ENCODE measurements around the gene CDC42BPA. TPM values are rescaled to one million over a fixed set of nuclear protein-coding genes. Genes with fewer than 3 reads are reported as not detected.
A peak's percentile ranks its signal among the peaks of the same experiment; 100 is the strongest.

The CDC42BPA gene
- total and polyA plus RNA-seq, 2 of the 13 experiments (the other 11 are each of a cell fraction or from before 2014, with no cell fraction given): 6.5 to 16.0 TPM

GRCh38 chr1:226974544-226975258 lies 343.6 kb downstream of the CDC42BPA start (continued):
- TF ChIP-seq, protein P1, sequence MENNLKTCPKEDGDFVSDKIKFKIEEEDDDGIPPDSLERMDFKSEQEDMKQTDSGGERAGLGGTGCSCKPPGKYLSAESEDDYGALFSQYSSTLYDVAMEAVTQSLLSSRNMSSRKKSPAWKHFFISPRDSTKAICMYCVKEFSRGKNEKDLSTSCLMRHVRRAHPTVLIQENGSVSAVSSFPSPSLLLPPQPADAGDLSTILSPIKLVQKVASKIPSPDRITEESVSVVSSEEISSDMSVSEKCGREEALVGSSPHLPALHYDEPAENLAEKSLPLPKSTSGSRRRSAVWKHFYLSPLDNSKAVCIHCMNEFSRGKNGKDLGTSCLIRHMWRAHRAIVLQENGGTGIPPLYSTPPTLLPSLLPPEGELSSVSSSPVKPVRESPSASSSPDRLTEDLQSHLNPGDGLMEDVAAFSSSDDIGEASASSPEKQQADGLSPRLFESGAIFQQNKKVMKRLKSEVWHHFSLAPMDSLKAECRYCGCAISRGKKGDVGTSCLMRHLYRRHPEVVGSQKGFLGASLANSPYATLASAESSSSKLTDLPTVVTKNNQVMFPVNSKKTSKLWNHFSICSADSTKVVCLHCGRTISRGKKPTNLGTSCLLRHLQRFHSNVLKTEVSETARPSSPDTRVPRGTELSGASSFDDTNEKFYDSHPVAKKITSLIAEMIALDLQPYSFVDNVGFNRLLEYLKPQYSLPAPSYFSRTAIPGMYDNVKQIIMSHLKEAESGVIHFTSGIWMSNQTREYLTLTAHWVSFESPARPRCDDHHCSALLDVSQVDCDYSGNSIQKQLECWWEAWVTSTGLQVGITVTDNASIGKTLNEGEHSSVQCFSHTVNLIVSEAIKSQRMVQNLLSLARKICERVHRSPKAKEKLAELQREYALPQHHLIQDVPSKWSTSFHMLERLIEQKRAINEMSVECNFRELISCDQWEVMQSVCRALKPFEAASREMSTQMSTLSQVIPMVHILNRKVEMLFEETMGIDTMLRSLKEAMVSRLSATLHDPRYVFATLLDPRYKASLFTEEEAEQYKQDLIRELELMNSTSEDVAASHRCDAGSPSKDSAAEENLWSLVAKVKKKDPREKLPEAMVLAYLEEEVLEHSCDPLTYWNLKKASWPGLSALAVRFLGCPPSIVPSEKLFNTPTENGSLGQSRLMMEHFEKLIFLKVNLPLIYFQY (CRISPR knock-in tag; IDR thresholded peaks at IDR 0.05; ENCODE audit: borderline replicate concordance): no peak
- TF ChIP-seq GATA4 (IDR thresholded peaks at IDR 0.05; ENCODE audit: borderline replicate concordance, low read depth): no peak
- no peak for TF ChIP-seq ZNF780A (CRISPR knock-in tag; IDR thresholded peaks at IDR 0.05)
- peak; percentile 48 for TF ChIP-seq NR2F6 (IDR thresholded peaks at IDR 0.05)
- TF ChIP-seq NR2F6 (CRISPR knock-in tag; IDR thresholded peaks at IDR 0.05): peak; percentile 41; the same call in 1 of the 2 replicates
- TF ChIP-seq ZNF296 (CRISPR knock-in tag; conservative IDR thresholded peaks at IDR 0.05): 0 out of 2 replicates have a peak, but pooled peaks have one; percentile 42
- TF ChIP-seq, protein P2, sequence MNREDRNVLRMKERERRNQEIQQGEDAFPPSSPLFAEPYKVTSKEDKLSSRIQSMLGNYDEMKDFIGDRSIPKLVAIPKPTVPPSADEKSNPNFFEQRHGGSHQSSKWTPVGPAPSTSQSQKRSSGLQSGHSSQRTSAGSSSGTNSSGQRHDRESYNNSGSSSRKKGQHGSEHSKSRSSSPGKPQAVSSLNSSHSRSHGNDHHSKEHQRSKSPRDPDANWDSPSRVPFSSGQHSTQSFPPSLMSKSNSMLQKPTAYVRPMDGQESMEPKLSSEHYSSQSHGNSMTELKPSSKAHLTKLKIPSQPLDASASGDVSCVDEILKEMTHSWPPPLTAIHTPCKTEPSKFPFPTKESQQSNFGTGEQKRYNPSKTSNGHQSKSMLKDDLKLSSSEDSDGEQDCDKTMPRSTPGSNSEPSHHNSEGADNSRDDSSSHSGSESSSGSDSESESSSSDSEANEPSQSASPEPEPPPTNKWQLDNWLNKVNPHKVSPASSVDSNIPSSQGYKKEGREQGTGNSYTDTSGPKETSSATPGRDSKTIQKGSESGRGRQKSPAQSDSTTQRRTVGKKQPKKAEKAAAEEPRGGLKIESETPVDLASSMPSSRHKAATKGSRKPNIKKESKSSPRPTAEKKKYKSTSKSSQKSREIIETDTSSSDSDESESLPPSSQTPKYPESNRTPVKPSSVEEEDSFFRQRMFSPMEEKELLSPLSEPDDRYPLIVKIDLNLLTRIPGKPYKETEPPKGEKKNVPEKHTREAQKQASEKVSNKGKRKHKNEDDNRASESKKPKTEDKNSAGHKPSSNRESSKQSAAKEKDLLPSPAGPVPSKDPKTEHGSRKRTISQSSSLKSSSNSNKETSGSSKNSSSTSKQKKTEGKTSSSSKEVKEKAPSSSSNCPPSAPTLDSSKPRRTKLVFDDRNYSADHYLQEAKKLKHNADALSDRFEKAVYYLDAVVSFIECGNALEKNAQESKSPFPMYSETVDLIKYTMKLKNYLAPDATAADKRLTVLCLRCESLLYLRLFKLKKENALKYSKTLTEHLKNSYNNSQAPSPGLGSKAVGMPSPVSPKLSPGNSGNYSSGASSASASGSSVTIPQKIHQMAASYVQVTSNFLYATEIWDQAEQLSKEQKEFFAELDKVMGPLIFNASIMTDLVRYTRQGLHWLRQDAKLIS (CRISPR knock-in tag; IDR thresholded peaks at IDR 0.05): no peak
- TF ChIP-seq, protein P3, sequence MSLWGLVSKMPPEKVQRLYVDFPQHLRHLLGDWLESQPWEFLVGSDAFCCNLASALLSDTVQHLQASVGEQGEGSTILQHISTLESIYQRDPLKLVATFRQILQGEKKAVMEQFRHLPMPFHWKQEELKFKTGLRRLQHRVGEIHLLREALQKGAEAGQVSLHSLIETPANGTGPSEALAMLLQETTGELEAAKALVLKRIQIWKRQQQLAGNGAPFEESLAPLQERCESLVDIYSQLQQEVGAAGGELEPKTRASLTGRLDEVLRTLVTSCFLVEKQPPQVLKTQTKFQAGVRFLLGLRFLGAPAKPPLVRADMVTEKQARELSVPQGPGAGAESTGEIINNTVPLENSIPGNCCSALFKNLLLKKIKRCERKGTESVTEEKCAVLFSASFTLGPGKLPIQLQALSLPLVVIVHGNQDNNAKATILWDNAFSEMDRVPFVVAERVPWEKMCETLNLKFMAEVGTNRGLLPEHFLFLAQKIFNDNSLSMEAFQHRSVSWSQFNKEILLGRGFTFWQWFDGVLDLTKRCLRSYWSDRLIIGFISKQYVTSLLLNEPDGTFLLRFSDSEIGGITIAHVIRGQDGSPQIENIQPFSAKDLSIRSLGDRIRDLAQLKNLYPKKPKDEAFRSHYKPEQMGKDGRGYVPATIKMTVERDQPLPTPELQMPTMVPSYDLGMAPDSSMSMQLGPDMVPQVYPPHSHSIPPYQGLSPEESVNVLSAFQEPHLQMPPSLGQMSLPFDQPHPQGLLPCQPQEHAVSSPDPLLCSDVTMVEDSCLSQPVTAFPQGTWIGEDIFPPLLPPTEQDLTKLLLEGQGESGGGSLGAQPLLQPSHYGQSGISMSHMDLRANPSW (CRISPR knock-in tag; IDR thresholded peaks at IDR 0.05; ENCODE audit: borderline replicate concordance): no peak; the same call in 1 of the 2 replicates
- TF ChIP-seq ELF4 (CRISPR knock-in tag; IDR thresholded peaks at IDR 0.05; ENCODE audit: borderline replicate concordance): no peak
- TF ChIP-seq, protein P4, sequence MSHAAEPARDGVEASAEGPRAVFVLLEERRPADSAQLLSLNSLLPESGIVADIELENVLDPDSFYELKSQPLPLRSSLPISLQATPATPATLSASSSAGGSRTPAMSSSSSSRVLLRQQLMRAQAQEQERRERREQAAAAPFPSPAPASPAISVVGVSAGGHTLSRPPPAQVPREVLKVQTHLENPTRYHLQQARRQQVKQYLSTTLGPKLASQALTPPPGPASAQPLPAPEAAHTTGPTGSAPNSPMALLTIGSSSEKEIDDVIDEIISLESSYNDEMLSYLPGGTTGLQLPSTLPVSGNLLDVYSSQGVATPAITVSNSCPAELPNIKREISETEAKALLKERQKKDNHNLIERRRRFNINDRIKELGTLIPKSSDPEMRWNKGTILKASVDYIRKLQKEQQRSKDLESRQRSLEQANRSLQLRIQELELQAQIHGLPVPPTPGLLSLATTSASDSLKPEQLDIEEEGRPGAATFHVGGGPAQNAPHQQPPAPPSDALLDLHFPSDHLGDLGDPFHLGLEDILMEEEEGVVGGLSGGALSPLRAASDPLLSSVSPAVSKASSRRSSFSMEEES (CRISPR knock-in tag; IDR thresholded peaks at IDR 0.05): no peak
- no peak for TF ChIP-seq GLMP (CRISPR knock-in tag; IDR thresholded peaks at IDR 0.05; ENCODE audit: borderline replicate concordance)
- no peak for TF ChIP-seq ZNF7 (CRISPR knock-in tag; IDR thresholded peaks at IDR 0.05)
- peak; percentile 42; the same call in 1 of the 2 replicates for TF ChIP-seq SP5 (CRISPR knock-in tag; IDR thresholded peaks at IDR 0.05; ENCODE audit: borderline replicate concordance, low read depth)
